ENCODE results near the gene FILIP1L. TPM values are rescaled to one million over a fixed set of nuclear protein-coding genes. Genes with fewer than 3 reads are reported as not detected.

FILIP1L gene
- polyA plus RNA-seq, 1 experiment, result 31.2 TPM

- ChIA-PET POLR2A (no interaction called here), CTCF (interaction anchor here (0.5 to 1.5 kb wide), 4 partner anchors 9 to 52 kb away, joined by 3 to 4 read pairs (median 3); no protein-coding TSS in a partner anchor)
- no peaks in the 10 kb centered on the region for H3K27me3 ChIP-seq (ENCODE audit: control insufficient read depth, insufficient read depth, low read length)
- no peaks in the 10 kb centered on the region for H3K36me3 ChIP-seq (ENCODE audit: control insufficient read depth, insufficient read depth, low read length)
- no peak for DNase-seq (ENCODE audit: low read depth)
- no peak for TF ChIP-seq CTCF (IDR thresholded peaks at IDR 0.05; ENCODE audit: insufficient read depth, low read depth, low read length)
- no peak overlapping the region for H3K4me3 ChIP-seq (ENCODE audit: low read depth, low read length)
Observed at GRCh38 chr3:99895131-99895696, 219.1 kb downstream of the FILIP1L start.

GRCh38 chr3:99892332-99892731 is 222.0 kb downstream of the FILIP1L start:
- no peak for TF ChIP-seq CTCF (IDR thresholded peaks at IDR 0.05; ENCODE audit: insufficient read depth, low read depth, low read length)
- no peaks in the 10 kb centered on the region for H3K27me3 ChIP-seq (ENCODE audit: control insufficient read depth, insufficient read depth, low read length)
- no peak overlapping the region for H3K4me3 ChIP-seq (ENCODE audit: low read depth, low read length)
- ChIA-PET POLR2A (no interaction called here), CTCF (interaction anchor here (1.0 kb wide), 2 partner anchors 45 to 198 kb away, joined by 3 to 4 read pairs; no protein-coding TSS in a partner anchor)
- DNase-seq (ENCODE audit: low read depth), result no peak
- no peaks in the 10 kb centered on the region for H3K36me3 ChIP-seq (ENCODE audit: control insufficient read depth, insufficient read depth, low read length)

GRCh38 chr3:99891610-99892285 is 222.6 kb downstream of the FILIP1L start:
- ChIA-PET CTCF (interaction anchor here (0.7 to 1.0 kb wide), 4 partner anchors 29 to 199 kb away, joined by 3 to 4 read pairs (median 4); no protein-coding TSS in a partner anchor), POLR2A (no interaction called here)
- Histone ChIP-seq H3K4me3 (ENCODE audit: low read depth, low read length) (no peak overlapping the region), H3K36me3 (ENCODE audit: control insufficient read depth, insufficient read depth, low read length) (no peaks in the 10 kb centered on the region), H3K27me3 (ENCODE audit: control insufficient read depth, insufficient read depth, low read length) (no peaks in the 10 kb centered on the region)
- no peak for DNase-seq (ENCODE audit: low read depth)
- no peak for TF ChIP-seq CTCF (IDR thresholded peaks at IDR 0.05; ENCODE audit: insufficient read depth, low read depth, low read length)

GRCh38 chr3:99885851-99886250 is 228.4 kb downstream of the FILIP1L start:
- Histone ChIP-seq H3K36me3 (ENCODE audit: control insufficient read depth, insufficient read depth, low read length) (no peaks in the 10 kb centered on the region), H3K27me3 (ENCODE audit: control insufficient read depth, insufficient read depth, low read length) (no peaks in the 10 kb centered on the region), H3K4me3 (ENCODE audit: low read depth, low read length) (no peak overlapping the region)
- no peak for TF ChIP-seq CTCF (IDR thresholded peaks at IDR 0.05; ENCODE audit: insufficient read depth, low read depth, low read length)
- ChIA-PET POLR2A (no interaction called here), CTCF (no interaction called here)
- no peak for DNase-seq (ENCODE audit: low read depth)

- no peaks in the 10 kb centered on the region for H3K36me3 ChIP-seq (ENCODE audit: control insufficient read depth, insufficient read depth, low read length)
- DNase-seq (ENCODE audit: low read depth), result no peak
- no peak overlapping the region for H3K4me3 ChIP-seq (ENCODE audit: low read depth, low read length)
- ChIA-PET POLR2A (no interaction called here), CTCF (interaction anchor here (1.1 kb wide), 1 partner anchor 369 kb away, joined by 3 read pairs; no protein-coding TSS in a partner anchor)
- TF ChIP-seq CTCF (IDR thresholded peaks at IDR 0.05; ENCODE audit: insufficient read depth, low read depth, low read length), result no peak
- H3K27me3 ChIP-seq (ENCODE audit: control insufficient read depth, insufficient read depth, low read length), result no peaks in the 10 kb centered on the region
Observed at GRCh38 chr3:99885085-99885484, 229.2 kb downstream of the FILIP1L start.
